Kasumi-1 (cell line): ENCODE data around the gene C1orf232.

Experiments
- DNase-seq, 2 experiments: peaks; one replicate each; lab custom pipeline; 2025; lab: John Stamatoyannopoulos, UW

Gene C1orf232

GRCh38 chr1:26156285-26157038 lies 12.3 kb downstream of the C1orf232 start:
- peak in 1 of 2 experiments; percentile 14 for DNase-seq

GRCh38 chr1:26155370-26156284 lies 13.1 kb downstream of the C1orf232 start:
- DNase-seq = no peak

GRCh38 chr1:26154750-26155149 lies 14.0 kb downstream of the C1orf232 start:
- DNase-seq = no peak

GRCh38 chr1:26153966-26154532 lies 14.7 kb downstream of the C1orf232 start:
- no peak for DNase-seq

- DNase-seq = no peak
Observed at GRCh38 chr1:26148887-26149286, 19.9 kb downstream of the C1orf232 start.

- DNase-seq = no peak
Observed at GRCh38 chr1:26145960-26146294, 22.8 kb downstream of the C1orf232 start.

- DNase-seq = peak; percentile 80 to 85
Observed at GRCh38 chr1:26145041-26145959, 23.5 kb downstream of the C1orf232 start.

GRCh38 chr1:26142159-26142558 lies 26.6 kb downstream of the C1orf232 start:
- DNase-seq = no peak

GRCh38 chr1:26138974-26139558 lies 29.7 kb downstream of the C1orf232 start:
- DNase-seq = no peak

- DNase-seq = no peak
Observed at GRCh38 chr1:26134466-26134865, 34.3 kb downstream of the C1orf232 start.

GRCh38 chr1:26132834-26133167 lies 36.0 kb downstream of the C1orf232 start:
- no peak for DNase-seq

- DNase-seq = no peak
Observed at GRCh38 chr1:26132128-26132833, 36.5 kb downstream of the C1orf232 start.

GRCh38 chr1:26130695-26131094 lies 38.1 kb downstream of the C1orf232 start:
- DNase-seq = no peak

- no peak for DNase-seq
Observed at GRCh38 chr1:26129778-26130177, 39.0 kb downstream of the C1orf232 start.

- peak; percentile 21 for DNase-seq
Observed at GRCh38 chr1:26127235-26128163, 41.3 kb downstream of the C1orf232 start.

- DNase-seq = peak; percentile 79 to 85
Observed at GRCh38 chr1:26126321-26127084, 42.3 kb downstream of the C1orf232 start.

GRCh38 chr1:26125946-26126320 lies 42.8 kb downstream of the C1orf232 start:
- DNase-seq = no peak

- no peak for DNase-seq
Observed at GRCh38 chr1:26125382-26125781, 43.4 kb downstream of the C1orf232 start.
